ENCODE measurements around the gene LRIF1. TPM values are rescaled to one million over a fixed set of nuclear protein-coding genes. Genes with fewer than 3 reads are reported as not detected.

Gene LRIF1
- total and polyA plus RNA-seq, 2 of the 4 experiments (the other 2 are of a cell fraction), result 5.4 to 6.8 TPM

DNA sequence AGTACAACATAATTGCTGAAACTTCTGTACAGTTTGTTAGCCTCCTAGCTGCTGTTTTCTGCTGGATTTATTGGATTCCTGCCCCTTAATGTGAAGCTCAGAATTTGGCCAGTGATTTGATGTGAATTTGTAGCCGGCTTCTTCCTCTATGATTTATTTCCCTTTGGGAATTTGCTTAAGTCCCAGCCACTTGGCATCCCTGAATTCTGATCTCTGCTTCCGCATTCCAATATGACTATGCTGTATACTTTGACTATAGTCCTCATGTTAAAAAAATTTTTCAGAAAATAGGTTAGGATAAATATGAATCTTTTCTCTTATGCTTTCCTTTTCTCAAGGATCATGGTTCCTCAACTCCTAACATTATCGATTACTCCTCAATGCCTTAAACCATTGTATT lies 12.4 kb upstream of the LRIF1 start:
- intact Hi-C loops (cut with micrococcal nuclease) (no loop called here), in situ Hi-C loops (cut with MboI; ENCODE audit: low sequenced_read_pairs) (no loop called here), dilution Hi-C loops (cut with HindIII; ENCODE audit: low sequenced_read_pairs, unreplicated experiment) (no loop called here)
- Histone ChIP-seq H3K4ac (ENCODE audit: low read depth, low read length) (no peak overlapping the region), H3K27me3 (ENCODE audit: control insufficient read depth, insufficient read depth, low read length) (no peaks in the 10 kb centered on the region), H2BK15ac (ENCODE audit: low read depth, low read length) (no peak overlapping the region), H3K9me3 (ENCODE audit: control insufficient read depth, insufficient read depth, low read length) (no peaks in the 10 kb centered on the region), H3K79me1 (ENCODE audit: low read depth in 1 of 2, low read length in 2 of 2) (no peaks in the 10 kb centered on the region), H3K23ac (ENCODE audit: low read depth, low read length) (no peak overlapping the region), H3K18ac (ENCODE audit: low read depth, low read length) (no peak overlapping the region), H2BK20ac (ENCODE audit: low read depth, low read length) (no peak overlapping the region), H3K4me3 (ENCODE audit: insufficient read depth, low read depth, low read length) (no peak overlapping the region), H3K4me2 (ENCODE audit: low read depth, low read length) (no peak overlapping the region), H3K9ac (ENCODE audit: low read depth, low read length) (no peak overlapping the region), H2AFZ (replicated peaks; ENCODE audit: low read length, poor library complexity) (no peak overlapping the region), H4K91ac (ENCODE audit: insufficient read depth, low read depth, low read length) (no peak overlapping the region), H4K5ac (ENCODE audit: low read depth, low read length) (no peak overlapping the region), H3K36me3 (ENCODE audit: control insufficient read depth, insufficient read depth, low read length) (no peaks in the 10 kb centered on the region), H2AK5ac (ENCODE audit: low read depth, low read length) (no peak overlapping the region), H3K56ac (ENCODE audit: extremely low read depth, insufficient read depth, low read length) (no peak overlapping the region), H2AK9ac (replicated peaks; ENCODE audit: low read depth, low read length, poor library complexity) (no peak overlapping the region), H2BK120ac (ENCODE audit: low read depth, low read length) (no peak overlapping the region), H3K14ac (replicated peaks; ENCODE audit: low read depth, low read length) (no peak overlapping the region), H3K4me1 (ENCODE audit: control insufficient read depth, insufficient read depth, low read length) (no peaks in the 10 kb centered on the region), H3K27ac (ENCODE audit: insufficient read depth, low read length) (no peak overlapping the region), H3K9me1 (ENCODE audit: insufficient read depth, low read length) (no peaks in the 10 kb centered on the region), H4K20me1 (ENCODE audit: insufficient read depth, low read length) (no peaks in the 10 kb centered on the region), H2BK5ac (ENCODE audit: low read depth, low read length, poor library complexity, severe bottlenecking) (no peak overlapping the region), H4K8ac (ENCODE audit: low read depth in 2 of 2, low read length in 2 of 2) (no peak overlapping the region)
- BruUV-seq (replicated peaks), result no TSS peak
- POLR2A ChIA-PET (ENCODE audit: unreplicated experiment), result no interaction called here
- CTCF ChIA-PET, result interaction anchor here (1.2 to 1.5 kb wide), 2 partner anchors 12 to 16 kb away, joined by 3 to 4 read pairs; partner anchors contain the start of gene LRIF1
- no peak for TF ChIP-seq ELK1 (IDR thresholded peaks at IDR 0.05; ENCODE audit: borderline replicate concordance, low read depth, low read length)
- TF ChIP-seq POLR2A (IDR thresholded peaks at IDR 0.05; ENCODE audit: low read depth, low read length), result no peak
- no peak for TF ChIP-seq BHLHE40 (IDR thresholded peaks at IDR 0.05; ENCODE audit: low read depth, low read length)
- 0 out of 2 replicates have a peak, but pooled peaks have one; percentile 27 for ATAC-seq (ENCODE audit: low read depth)
- peak; percentile 33 for DNase-seq
- WGBS, 2 experiments (ENCODE audit: extremely low coverage in 2 of 2, insufficient read length in 1 of 2), result no CpG with 5 or more reads among the region's 3 CpGs
